ENCODE data around the gene NPLOC4. TPM values are rescaled to one million over a fixed set of nuclear protein-coding genes. Genes with fewer than 3 reads are reported as not detected.

The NPLOC4 gene
- total RNA-seq, 1 donor from 2014 or later, result 93.3 TPM

GRCh38 chr17:81550830-81551457 is 86.0 kb downstream of the NPLOC4 start:
- Mint-ChIP-seq H3K27me3 (ENCODE audit: low read depth) (no peaks in the 10 kb centered on the region), H3K4me3 (peak overlapping the region; percentile 84), H3K27ac (peak overlapping the region; percentile 53), H3K9me3 (no peaks in the 10 kb centered on the region), H3K4me1 (peaks cover 25% of the 10 kb centered on the region), H3K36me3 (peaks cover 12% of the 10 kb centered on the region)
- DNase-seq (ENCODE audit: low spot score in 2 of 2, unreplicated experiment in 2 of 2), result no peak
- no peak for TF ChIP-seq CTCF (IDR thresholded peaks at IDR 0.05; ENCODE audit: unreplicated experiment)

GRCh38 chr17:81550285-81550684 is 86.6 kb downstream of the NPLOC4 start:
- TF ChIP-seq CTCF (IDR thresholded peaks at IDR 0.05; ENCODE audit: unreplicated experiment), result no peak
- H3K36me3 Mint-ChIP-seq, result peaks cover 12% of the 10 kb centered on the region

GRCh38 chr17:81549826-81550225 is 87.1 kb downstream of the NPLOC4 start:
- Mint-ChIP-seq H3K9me3 (no peaks in the 10 kb centered on the region), H3K4me3 (peak overlapping the region; percentile 84), H3K27me3 (ENCODE audit: low read depth) (no peaks in the 10 kb centered on the region), H3K36me3 (peaks cover 12% of the 10 kb centered on the region), H3K4me1 (peaks cover 25% of the 10 kb centered on the region), H3K27ac (no peak overlapping the region)
- no peak for DNase-seq (ENCODE audit: low spot score in 2 of 2, unreplicated experiment in 2 of 2)
- no peak for TF ChIP-seq CTCF (IDR thresholded peaks at IDR 0.05; ENCODE audit: unreplicated experiment)

More at GRCh38 chr17:81550285-81550684, 86.6 kb downstream of the NPLOC4 start:
- H3K4me1 Mint-ChIP-seq, result peaks cover 25% of the 10 kb centered on the region
- no peak for DNase-seq (ENCODE audit: low spot score in 2 of 2, unreplicated experiment in 2 of 2)
- no peak overlapping the region for H3K27ac Mint-ChIP-seq
- H3K4me3 Mint-ChIP-seq, result peak overlapping the region; percentile 84
- H3K9me3 Mint-ChIP-seq, result no peaks in the 10 kb centered on the region
- H3K27me3 Mint-ChIP-seq (ENCODE audit: low read depth), result no peaks in the 10 kb centered on the region

- Mint-ChIP-seq H3K27me3 (ENCODE audit: low read depth) (no peaks in the 10 kb centered on the region), H3K4me1 (peaks cover 22% of the 10 kb centered on the region), H3K4me3 (no peak overlapping the region), H3K9me3 (no peaks in the 10 kb centered on the region), H3K36me3 (peaks cover 12% of the 10 kb centered on the region), H3K27ac (no peak overlapping the region)
- DNase-seq (ENCODE audit: low spot score in 2 of 2, unreplicated experiment in 2 of 2), result no peak
- TF ChIP-seq CTCF (IDR thresholded peaks at IDR 0.05; ENCODE audit: unreplicated experiment), result no peak
These were observed 87.8 kb downstream of the NPLOC4 start for GRCh38 chr17:81549031-81549557.

- Mint-ChIP-seq H3K27me3 (ENCODE audit: low read depth) (no peaks in the 10 kb centered on the region), H3K9me3 (no peaks in the 10 kb centered on the region), H3K4me1 (peaks cover 8% of the 10 kb centered on the region), H3K27ac (no peak overlapping the region), H3K4me3 (no peak overlapping the region), H3K36me3 (peaks cover 12% of the 10 kb centered on the region)
- no peak for TF ChIP-seq CTCF (IDR thresholded peaks at IDR 0.05; ENCODE audit: unreplicated experiment)
- DNase-seq (ENCODE audit: low spot score in 2 of 2, unreplicated experiment in 2 of 2), result no peak
These were observed 89.3 kb downstream of the NPLOC4 start for GRCh38 chr17:81547614-81547982.

Data from mesothelial cell of epicardium (in vitro differentiated cells).